HEK293 (cell line): ENCODE results near the gene CTSO.

Source experiments
- BCL11A ChIP-seq: fragments of 450-650 bp; formaldehyde crosslinking; IDR thresholded peaks from 2 replicates; pipeline ENCODE4 v1.5.1; 2016; ENCODE audit warnings: low read depth, missing biosample characterization, missing genetic modification characterization
- GFI1B ChIP-seq: fragments of 450-650 bp; formaldehyde crosslinking; IDR thresholded peaks from 2 replicates; pipeline ENCODE4 v1.5.1; 2016; ENCODE audit warnings: missing biosample characterization, missing genetic modification characterization
- HOXA7 ChIP-seq: sonication (generic); formaldehyde crosslinking; IDR thresholded peaks from 2 replicates; pipeline ENCODE4 v1.8.1; 2022; ENCODE audit warnings: missing genetic modification reagents, borderline replicate concordance
- KLF1 ChIP-seq: fragments of 450-650 bp; formaldehyde crosslinking; IDR thresholded peaks from 2 replicates; pipeline ENCODE4 v1.5.1; 2016; ENCODE audit warnings: missing biosample characterization, missing genetic modification characterization
- MEIS1 ChIP-seq: sonication (generic); formaldehyde crosslinking; IDR thresholded peaks from 2 replicates; pipeline ENCODE4 v1.8.1; 2022; ENCODE audit warnings: missing genetic modification reagents, mild to moderate bottlenecking, borderline replicate concordance
- SP2 ChIP-seq: fragments of 450-650 bp; formaldehyde crosslinking; IDR thresholded peaks from 2 replicates; pipeline ENCODE4 v1.5.1; 2016; ENCODE audit warnings: missing biosample characterization, missing genetic modification characterization
- TCF7L2 ChIP-seq: IDR thresholded peaks from 2 replicates; pipeline ENCODE4 v1.6.1; 2011; ENCODE audit warnings: low read depth, mild to moderate bottlenecking, inconsistent platforms, low read length, moderate library complexity, borderline replicate concordance
- ZNF121 ChIP-seq: fragments of 450-650 bp; formaldehyde crosslinking; IDR thresholded peaks from 2 replicates; pipeline ENCODE4 v1.5.1; 2016; ENCODE audit warnings: missing biosample characterization, missing genetic modification characterization
- TF ChIP-seq, protein P1 (sequence below): fragments of 450-650 bp; formaldehyde crosslinking; IDR thresholded peaks from 2 replicates; pipeline ENCODE4 v1.5.1; 2016; ENCODE audit warnings: missing biosample characterization, missing genetic modification characterization
- TF ChIP-seq, protein P2 (sequence below): fragments of 450-650 bp; formaldehyde crosslinking; IDR thresholded peaks from 2 replicates; pipeline ENCODE4 v1.5.1; 2016; ENCODE audit warnings: missing biosample characterization, missing genetic modification characterization
- TF ChIP-seq, protein P3 (sequence below): fragments of 450-650 bp; formaldehyde crosslinking; IDR thresholded peaks from 2 replicates; pipeline ENCODE4 v1.5.1; 2016; ENCODE audit warnings: missing biosample characterization, missing genetic modification characterization
- TF ChIP-seq, protein P4 (sequence below): fragments of 450-650 bp; formaldehyde crosslinking; conservative IDR thresholded peaks from 2 replicates; pipeline ENCODE4 v1.5.1; 2016; ENCODE audit warnings: low read depth, missing biosample characterization, missing genetic modification characterization
- TF ChIP-seq, protein P5 (sequence below): fragments of 450-650 bp; formaldehyde crosslinking; IDR thresholded peaks from 2 replicates; pipeline ENCODE4 v1.5.1; 2016; ENCODE audit warnings: missing biosample characterization, missing genetic modification characterization

DNA sequence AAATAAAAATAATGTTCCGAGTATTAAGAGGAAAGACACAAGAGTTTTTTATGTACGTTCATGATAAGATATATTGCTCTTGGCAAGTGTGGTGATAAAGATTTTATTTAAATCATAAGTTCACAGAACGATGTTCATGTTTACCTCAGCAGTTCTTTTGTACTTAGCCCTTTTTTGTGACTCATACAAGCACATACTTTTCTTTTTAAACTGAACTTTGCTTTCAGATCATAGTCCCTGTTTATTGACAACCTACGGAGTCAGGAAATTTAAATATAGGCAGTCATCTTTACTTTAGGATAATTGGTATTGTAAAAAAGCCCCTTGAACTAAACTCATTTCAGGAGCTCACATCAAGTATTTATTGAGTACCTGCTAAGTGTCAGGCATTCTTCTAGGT lies 1.3 kb upstream of the CTSO start:
- TF ChIP-seq, protein P1, sequence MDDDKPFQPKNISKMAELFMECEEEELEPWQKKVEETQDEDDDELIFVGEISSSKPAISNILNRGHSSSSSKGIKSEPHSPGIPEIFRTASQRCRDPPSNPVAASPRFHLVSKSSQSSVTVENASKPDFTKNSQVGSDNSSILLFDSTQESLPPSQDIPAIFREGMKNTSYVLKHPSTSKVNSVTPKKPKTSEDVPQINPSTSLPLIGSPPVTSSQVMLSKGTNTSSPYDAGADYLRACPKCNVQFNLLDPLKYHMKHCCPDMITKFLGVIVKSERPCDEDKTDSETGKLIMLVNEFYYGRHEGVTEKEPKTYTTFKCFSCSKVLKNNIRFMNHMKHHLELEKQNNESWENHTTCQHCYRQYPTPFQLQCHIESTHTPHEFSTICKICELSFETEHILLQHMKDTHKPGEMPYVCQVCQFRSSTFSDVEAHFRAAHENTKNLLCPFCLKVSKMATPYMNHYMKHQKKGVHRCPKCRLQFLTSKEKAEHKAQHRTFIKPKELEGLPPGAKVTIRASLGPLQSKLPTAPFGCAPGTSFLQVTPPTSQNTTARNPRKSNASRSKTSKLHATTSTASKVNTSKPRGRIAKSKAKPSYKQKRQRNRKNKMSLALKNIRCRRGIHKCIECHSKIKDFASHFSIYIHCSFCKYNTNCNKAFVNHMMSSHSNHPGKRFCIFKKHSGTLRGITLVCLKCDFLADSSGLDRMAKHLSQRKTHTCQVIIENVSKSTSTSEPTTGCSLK (tag by site-specific recombination), result no peak
- TF ChIP-seq, protein P2, sequence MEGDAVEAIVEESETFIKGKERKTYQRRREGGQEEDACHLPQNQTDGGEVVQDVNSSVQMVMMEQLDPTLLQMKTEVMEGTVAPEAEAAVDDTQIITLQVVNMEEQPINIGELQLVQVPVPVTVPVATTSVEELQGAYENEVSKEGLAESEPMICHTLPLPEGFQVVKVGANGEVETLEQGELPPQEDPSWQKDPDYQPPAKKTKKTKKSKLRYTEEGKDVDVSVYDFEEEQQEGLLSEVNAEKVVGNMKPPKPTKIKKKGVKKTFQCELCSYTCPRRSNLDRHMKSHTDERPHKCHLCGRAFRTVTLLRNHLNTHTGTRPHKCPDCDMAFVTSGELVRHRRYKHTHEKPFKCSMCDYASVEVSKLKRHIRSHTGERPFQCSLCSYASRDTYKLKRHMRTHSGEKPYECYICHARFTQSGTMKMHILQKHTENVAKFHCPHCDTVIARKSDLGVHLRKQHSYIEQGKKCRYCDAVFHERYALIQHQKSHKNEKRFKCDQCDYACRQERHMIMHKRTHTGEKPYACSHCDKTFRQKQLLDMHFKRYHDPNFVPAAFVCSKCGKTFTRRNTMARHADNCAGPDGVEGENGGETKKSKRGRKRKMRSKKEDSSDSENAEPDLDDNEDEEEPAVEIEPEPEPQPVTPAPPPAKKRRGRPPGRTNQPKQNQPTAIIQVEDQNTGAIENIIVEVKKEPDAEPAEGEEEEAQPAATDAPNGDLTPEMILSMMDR (tag by site-specific recombination), result no peak
- no peak for TF ChIP-seq BCL11A (tag by site-specific recombination)
- TF ChIP-seq, protein P3, sequence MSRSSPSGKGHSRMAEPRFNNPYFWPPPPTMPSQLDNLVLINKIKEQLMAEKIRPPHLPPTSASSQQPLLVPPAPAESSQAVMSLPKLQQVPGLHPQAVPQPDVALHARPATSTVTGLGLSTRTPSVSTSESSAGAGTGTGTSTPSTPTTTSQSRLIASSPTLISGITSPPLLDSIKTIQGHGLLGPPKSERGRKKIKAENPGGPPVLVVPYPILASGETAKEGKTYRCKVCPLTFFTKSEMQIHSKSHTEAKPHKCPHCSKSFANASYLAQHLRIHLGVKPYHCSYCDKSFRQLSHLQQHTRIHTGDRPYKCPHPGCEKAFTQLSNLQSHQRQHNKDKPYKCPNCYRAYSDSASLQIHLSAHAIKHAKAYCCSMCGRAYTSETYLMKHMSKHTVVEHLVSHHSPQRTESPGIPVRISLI (tag by site-specific recombination), result no peak
- TF ChIP-seq, protein P4, sequence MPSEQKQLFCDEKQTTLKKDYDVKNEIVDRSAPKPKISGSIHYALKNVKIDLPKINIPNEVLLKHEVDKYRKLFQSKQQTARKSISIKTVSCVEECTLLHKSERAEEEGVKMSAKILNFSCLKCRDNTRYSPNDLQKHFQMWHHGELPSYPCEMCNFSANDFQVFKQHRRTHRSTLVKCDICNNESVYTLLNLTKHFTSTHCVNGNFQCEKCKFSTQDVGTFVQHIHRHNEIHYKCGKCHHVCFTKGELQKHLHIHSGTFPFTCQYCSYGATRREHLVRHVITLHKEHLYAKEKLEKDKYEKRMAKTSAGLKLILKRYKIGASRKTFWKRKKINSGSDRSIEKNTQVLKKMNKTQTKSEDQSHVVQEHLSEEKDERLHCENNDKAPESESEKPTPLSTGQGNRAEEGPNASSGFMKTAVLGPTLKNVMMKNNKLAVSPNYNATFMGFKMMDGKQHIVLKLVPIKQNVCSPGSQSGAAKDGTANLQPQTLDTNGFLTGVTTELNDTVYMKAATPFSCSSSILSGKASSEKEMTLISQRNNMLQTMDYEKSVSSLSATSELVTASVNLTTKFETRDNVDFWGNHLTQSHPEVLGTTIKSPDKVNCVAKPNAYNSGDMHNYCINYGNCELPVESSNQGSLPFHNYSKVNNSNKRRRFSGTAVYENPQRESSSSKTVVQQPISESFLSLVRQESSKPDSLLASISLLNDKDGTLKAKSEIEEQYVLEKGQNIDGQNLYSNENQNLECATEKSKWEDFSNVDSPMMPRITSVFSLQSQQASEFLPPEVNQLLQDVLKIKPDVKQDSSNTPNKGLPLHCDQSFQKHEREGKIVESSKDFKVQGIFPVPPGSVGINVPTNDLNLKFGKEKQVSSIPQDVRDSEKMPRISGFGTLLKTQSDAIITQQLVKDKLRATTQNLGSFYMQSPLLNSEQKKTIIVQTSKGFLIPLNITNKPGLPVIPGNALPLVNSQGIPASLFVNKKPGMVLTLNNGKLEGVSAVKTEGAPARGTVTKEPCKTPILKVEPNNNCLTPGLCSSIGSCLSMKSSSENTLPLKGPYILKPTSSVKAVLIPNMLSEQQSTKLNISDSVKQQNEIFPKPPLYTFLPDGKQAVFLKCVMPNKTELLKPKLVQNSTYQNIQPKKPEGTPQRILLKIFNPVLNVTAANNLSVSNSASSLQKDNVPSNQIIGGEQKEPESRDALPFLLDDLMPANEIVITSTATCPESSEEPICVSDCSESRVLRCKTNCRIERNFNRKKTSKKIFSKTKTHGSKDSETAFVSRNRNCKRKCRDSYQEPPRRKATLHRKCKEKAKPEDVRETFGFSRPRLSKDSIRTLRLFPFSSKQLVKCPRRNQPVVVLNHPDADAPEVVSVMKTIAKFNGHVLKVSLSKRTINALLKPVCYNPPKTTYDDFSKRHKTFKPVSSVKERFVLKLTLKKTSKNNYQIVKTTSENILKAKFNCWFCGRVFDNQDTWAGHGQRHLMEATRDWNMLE (tag by site-specific recombination), result no peak
- no peak for TF ChIP-seq ZNF121 (tag by site-specific recombination)
- no peak for TF ChIP-seq MEIS1 (CRISPR knock-in tag)
- TF ChIP-seq HOXA7 (CRISPR knock-in tag), result no peak
- no peak for TF ChIP-seq SP2 (tag by site-specific recombination)
- TF ChIP-seq TCF7L2, result no peak
- TF ChIP-seq GFI1B (tag by site-specific recombination), result no peak
- TF ChIP-seq KLF1, result no peak
- TF ChIP-seq, protein P5, sequence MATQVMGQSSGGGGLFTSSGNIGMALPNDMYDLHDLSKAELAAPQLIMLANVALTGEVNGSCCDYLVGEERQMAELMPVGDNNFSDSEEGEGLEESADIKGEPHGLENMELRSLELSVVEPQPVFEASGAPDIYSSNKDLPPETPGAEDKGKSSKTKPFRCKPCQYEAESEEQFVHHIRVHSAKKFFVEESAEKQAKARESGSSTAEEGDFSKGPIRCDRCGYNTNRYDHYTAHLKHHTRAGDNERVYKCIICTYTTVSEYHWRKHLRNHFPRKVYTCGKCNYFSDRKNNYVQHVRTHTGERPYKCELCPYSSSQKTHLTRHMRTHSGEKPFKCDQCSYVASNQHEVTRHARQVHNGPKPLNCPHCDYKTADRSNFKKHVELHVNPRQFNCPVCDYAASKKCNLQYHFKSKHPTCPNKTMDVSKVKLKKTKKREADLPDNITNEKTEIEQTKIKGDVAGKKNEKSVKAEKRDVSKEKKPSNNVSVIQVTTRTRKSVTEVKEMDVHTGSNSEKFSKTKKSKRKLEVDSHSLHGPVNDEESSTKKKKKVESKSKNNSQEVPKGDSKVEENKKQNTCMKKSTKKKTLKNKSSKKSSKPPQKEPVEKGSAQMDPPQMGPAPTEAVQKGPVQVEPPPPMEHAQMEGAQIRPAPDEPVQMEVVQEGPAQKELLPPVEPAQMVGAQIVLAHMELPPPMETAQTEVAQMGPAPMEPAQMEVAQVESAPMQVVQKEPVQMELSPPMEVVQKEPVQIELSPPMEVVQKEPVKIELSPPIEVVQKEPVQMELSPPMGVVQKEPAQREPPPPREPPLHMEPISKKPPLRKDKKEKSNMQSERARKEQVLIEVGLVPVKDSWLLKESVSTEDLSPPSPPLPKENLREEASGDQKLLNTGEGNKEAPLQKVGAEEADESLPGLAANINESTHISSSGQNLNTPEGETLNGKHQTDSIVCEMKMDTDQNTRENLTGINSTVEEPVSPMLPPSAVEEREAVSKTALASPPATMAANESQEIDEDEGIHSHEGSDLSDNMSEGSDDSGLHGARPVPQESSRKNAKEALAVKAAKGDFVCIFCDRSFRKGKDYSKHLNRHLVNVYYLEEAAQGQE, result no peak
